SJSA1 (cell line): ENCODE measurements around the gene TFCP2L1. TPM values are rescaled to one million over a fixed set of nuclear protein-coding genes. Genes with fewer than 3 reads are reported as not detected.

ENCODE experiments used
- DNase-seq, 2 experiments: peaks; one replicate each; pipeline ENCODE4 v3.0.0-alpha.2; 2015 to 2020; ENCODE audit warnings: low spot score in 2 of 2, low read depth in 1 of 2
- H3K27ac ChIP-seq: fragments of 250-450 bp; sonication (Bioruptor Pico); 2 replicates; pipeline ENCODE4 v1.5.1; 2020; ENCODE audit warnings: mild to moderate bottlenecking, moderate library complexity
- H3K27me3 ChIP-seq: fragments of 250-450 bp; sonication (Bioruptor Pico); replicated peaks from 2 replicates; pipeline ENCODE4 v1.5.1; 2020; ENCODE audit warnings: mild to moderate bottlenecking, moderate library complexity
- H3K36me3 ChIP-seq: fragments of 250-450 bp; sonication (Bioruptor Pico); 2 replicates; pipeline ENCODE4 v1.5.1; 2020; ENCODE audit warnings: mild to moderate bottlenecking
- H3K4me1 ChIP-seq: fragments of 250-450 bp; sonication (Bioruptor Pico); replicated peaks from 2 replicates; pipeline ENCODE4 v1.6.1; 2021; ENCODE audit warnings: mild to moderate bottlenecking
- H3K4me3 ChIP-seq: fragments of 250-450 bp; sonication (Bioruptor Pico); 2 replicates; pipeline ENCODE4 v1.5.1; 2020; ENCODE audit warnings: mild to moderate bottlenecking
- H3K9me3 ChIP-seq: fragments of 250-450 bp; sonication (Bioruptor Pico); replicated peaks from 2 replicates; pipeline ENCODE4 v1.5.1; 2020; ENCODE audit warnings: mild to moderate bottlenecking
- total RNA-seq: library from RNA; depleted of rRNA; stranded (reverse); fragments of >200 nt; shearing (Covaris generic); gene quantifications from 2 replicates; pipeline ENCODE4 v1.2.3, GENCODE V29; 2014

The TFCP2L1 gene
- total RNA-seq, 1 experiment from 2014 or later, result not detected

DNA sequence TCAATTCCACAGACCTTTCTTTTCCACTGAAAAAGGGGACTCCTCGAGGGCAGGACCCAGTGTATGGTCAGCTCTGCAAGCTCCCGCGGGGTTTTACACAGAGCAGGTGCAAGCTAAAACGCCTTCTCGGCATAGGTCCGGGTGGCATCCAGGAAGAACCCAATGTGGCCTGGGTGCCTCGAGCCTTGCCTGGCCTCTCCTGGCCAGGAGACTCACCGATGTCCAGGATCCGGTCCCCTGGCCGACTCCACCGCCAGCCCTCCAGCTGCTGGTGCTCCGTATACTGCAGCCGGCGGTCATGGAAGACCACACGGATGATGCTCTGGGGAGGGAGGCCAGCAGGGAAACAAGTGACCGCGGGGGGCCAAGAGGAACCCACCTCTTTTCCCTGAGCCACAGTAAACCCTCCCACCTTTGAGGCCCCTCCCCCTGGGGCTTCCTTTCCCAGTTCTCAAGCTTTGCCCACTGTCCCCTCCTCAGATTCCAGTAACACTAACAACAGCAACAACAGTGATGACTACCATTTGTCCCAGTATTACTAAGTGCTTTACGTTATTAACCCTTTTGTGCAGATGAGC is 36.1 kb downstream of the TFCP2L1 start:
- no peaks in the 10 kb centered on the region for H3K36me3 ChIP-seq
- no peaks in the 10 kb centered on the region for H3K4me1 ChIP-seq
- no peaks in the 10 kb centered on the region for H3K27me3 ChIP-seq
- DNase-seq, result no peak
- H3K9me3 ChIP-seq, result no peaks in the 10 kb centered on the region
- no peak overlapping the region for H3K4me3 ChIP-seq
- H3K27ac ChIP-seq, result no peak overlapping the region

GRCh38 chr2:121247971-121248370 is 37.0 kb downstream of the TFCP2L1 start:
- no peak for DNase-seq
- H3K27me3 ChIP-seq, result no peaks in the 10 kb centered on the region

GRCh38 chr2:121247534-121247933 is 37.5 kb downstream of the TFCP2L1 start:
- Histone ChIP-seq H3K27me3 (no peaks in the 10 kb centered on the region), H3K4me1 (no peaks in the 10 kb centered on the region), H3K9me3 (no peaks in the 10 kb centered on the region)

More at GRCh38 chr2:121247971-121248370, 37.0 kb downstream of the TFCP2L1 start:
- no peaks in the 10 kb centered on the region for H3K9me3 ChIP-seq
- no peaks in the 10 kb centered on the region for H3K36me3 ChIP-seq
- no peak overlapping the region for H3K4me3 ChIP-seq
- no peak overlapping the region for H3K27ac ChIP-seq
- no peaks in the 10 kb centered on the region for H3K4me1 ChIP-seq

GRCh38 chr2:121246704-121247255 is 38.2 kb downstream of the TFCP2L1 start:
- no peaks in the 10 kb centered on the region for H3K27me3 ChIP-seq
- DNase-seq, result no peak
- H3K9me3 ChIP-seq, result no peaks in the 10 kb centered on the region
- no peaks in the 10 kb centered on the region for H3K4me1 ChIP-seq
- no peaks in the 10 kb centered on the region for H3K36me3 ChIP-seq
- H3K27ac ChIP-seq, result no peak overlapping the region
- H3K4me3 ChIP-seq, result no peak overlapping the region

More at GRCh38 chr2:121247534-121247933, 37.5 kb downstream of the TFCP2L1 start:
- Histone ChIP-seq H3K36me3 (no peaks in the 10 kb centered on the region), H3K4me3 (no peak overlapping the region), H3K27ac (no peak overlapping the region)
- DNase-seq, result no peak

DNA sequence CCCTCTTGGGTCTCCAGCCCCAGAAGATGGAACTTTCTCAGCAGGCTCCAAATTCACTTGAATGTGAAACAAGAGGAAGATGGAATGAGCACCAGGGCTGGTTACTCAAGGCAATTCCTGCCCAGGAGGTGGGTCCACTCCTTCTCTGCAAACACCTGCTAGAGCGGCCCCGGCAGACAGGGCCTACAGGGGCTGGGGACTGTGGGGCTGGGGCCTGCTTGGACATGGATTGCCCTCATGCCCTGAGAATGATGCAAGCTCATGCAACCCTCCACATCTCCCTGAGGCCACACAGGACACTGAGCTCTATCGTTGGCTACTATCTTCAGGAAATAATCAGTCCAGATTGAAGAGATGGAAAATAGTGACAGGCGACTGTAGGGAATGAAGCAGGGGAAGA is 39.1 kb downstream of the TFCP2L1 start:
- no peaks in the 10 kb centered on the region for H3K4me1 ChIP-seq
- no peak overlapping the region for H3K4me3 ChIP-seq
- H3K27ac ChIP-seq, result no peak overlapping the region
- no peak for DNase-seq
- H3K9me3 ChIP-seq, result no peaks in the 10 kb centered on the region
- no peaks in the 10 kb centered on the region for H3K36me3 ChIP-seq
- no peaks in the 10 kb centered on the region for H3K27me3 ChIP-seq

- Histone ChIP-seq H3K4me1 (no peaks in the 10 kb centered on the region), H3K27ac (no peak overlapping the region), H3K36me3 (no peaks in the 10 kb centered on the region), H3K4me3 (no peak overlapping the region), H3K9me3 (no peaks in the 10 kb centered on the region), H3K27me3 (no peaks in the 10 kb centered on the region)
- no peak for DNase-seq
Measured at GRCh38 chr2:121245120-121245820, 39.7 kb downstream of the TFCP2L1 start.

DNA sequence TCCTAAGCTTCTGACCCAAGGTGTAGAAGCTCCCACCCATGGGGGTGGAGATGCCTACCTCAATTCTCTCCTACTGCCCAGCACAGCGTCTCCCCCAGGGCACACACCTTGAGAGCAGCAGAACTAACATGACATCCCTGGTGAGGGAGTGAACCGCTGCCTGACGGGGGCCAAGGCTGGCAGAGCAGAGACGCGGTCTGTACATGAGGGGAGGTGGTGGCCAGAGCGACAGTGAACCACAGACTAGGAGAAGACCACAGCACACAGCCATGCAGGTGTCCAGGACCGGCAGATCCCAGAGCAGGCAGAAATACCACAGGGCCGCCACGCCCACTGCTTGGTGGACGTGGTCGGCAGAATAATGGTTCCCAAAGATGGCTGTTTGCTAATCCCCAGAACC is 40.4 kb downstream of the TFCP2L1 start:
- H3K27me3 ChIP-seq, result no peaks in the 10 kb centered on the region
- no peak overlapping the region for H3K4me3 ChIP-seq
- no peak for DNase-seq
- no peaks in the 10 kb centered on the region for H3K4me1 ChIP-seq
- no peak overlapping the region for H3K27ac ChIP-seq
- no peaks in the 10 kb centered on the region for H3K9me3 ChIP-seq
- no peaks in the 10 kb centered on the region for H3K36me3 ChIP-seq

- no peaks in the 10 kb centered on the region for H3K36me3 ChIP-seq
- H3K27ac ChIP-seq, result no peak overlapping the region
- no peaks in the 10 kb centered on the region for H3K9me3 ChIP-seq
- no peaks in the 10 kb centered on the region for H3K27me3 ChIP-seq
- no peak for DNase-seq
- no peak overlapping the region for H3K4me3 ChIP-seq
- H3K4me1 ChIP-seq, result no peaks in the 10 kb centered on the region
Measured at GRCh38 chr2:121243821-121244460, 41.1 kb downstream of the TFCP2L1 start.

GRCh38 chr2:121242976-121243375 is 42.0 kb downstream of the TFCP2L1 start:
- Histone ChIP-seq H3K9me3 (no peaks in the 10 kb centered on the region), H3K36me3 (no peaks in the 10 kb centered on the region), H3K27ac (no peak overlapping the region), H3K4me3 (no peak overlapping the region), H3K4me1 (no peaks in the 10 kb centered on the region), H3K27me3 (no peaks in the 10 kb centered on the region)
- DNase-seq, result no peak

DNA sequence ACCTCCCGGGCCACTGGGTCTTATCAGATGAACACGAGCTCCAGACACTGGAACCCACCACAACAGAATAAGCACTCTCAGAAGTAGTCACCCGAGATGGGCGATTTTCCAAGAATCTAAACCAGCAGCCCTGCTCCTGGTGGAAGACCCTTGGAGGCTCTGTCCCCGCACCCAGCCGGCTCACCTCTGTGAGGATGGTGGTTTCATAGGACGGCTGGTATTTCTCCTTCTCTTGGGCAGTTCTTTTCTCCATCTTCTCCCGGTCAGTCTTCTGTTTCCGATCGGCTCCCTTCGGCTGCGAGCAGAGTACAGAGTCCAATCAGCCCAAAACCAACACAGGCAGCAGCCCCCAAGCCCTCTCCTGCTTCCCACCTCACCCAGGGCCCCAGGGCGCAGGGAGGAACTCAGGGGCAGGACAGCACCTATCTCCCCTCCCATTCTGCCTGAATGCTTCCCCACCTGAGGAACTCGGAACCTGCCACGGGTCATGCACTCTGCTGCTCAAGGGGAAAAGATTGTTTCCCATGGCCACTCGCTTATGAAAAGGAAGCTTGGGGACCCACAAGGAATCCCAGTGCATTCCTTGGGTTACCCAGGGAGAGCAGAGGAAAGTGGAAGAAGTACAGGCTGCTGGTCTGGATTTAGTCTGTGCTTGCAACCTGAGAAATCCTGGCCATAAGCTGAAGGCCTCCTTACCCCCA is 42.7 kb downstream of the TFCP2L1 start:
- H3K4me1 ChIP-seq, result no peaks in the 10 kb centered on the region
- H3K9me3 ChIP-seq, result no peaks in the 10 kb centered on the region
- no peaks in the 10 kb centered on the region for H3K27me3 ChIP-seq
- no peak overlapping the region for H3K27ac ChIP-seq
- H3K4me3 ChIP-seq, result no peak overlapping the region
- no peak for DNase-seq
- H3K36me3 ChIP-seq, result no peaks in the 10 kb centered on the region

DNA sequence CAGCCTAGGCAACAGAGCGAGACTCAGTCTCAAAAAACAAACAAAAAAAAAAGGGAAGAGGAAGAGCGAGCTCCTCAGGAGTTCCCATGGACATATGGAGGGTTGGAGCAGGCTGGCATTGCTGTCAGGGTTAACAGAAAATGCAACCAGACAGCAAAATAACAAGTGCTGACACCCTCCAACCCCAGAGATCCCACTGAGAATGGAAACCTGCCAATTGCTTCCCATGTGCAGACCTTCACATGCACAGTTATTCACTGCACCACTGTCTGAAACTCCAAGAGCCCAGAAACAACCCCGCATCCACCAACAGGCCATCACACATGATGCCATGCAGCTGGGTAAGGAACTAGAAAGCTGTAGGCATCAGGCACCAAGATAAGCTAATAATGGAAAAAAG is 43.5 kb downstream of the TFCP2L1 start:
- DNase-seq, result no peak
- Histone ChIP-seq H3K27ac (no peak overlapping the region), H3K4me1 (no peaks in the 10 kb centered on the region), H3K4me3 (no peak overlapping the region), H3K36me3 (no peaks in the 10 kb centered on the region), H3K27me3 (no peaks in the 10 kb centered on the region), H3K9me3 (no peaks in the 10 kb centered on the region)

DNA sequence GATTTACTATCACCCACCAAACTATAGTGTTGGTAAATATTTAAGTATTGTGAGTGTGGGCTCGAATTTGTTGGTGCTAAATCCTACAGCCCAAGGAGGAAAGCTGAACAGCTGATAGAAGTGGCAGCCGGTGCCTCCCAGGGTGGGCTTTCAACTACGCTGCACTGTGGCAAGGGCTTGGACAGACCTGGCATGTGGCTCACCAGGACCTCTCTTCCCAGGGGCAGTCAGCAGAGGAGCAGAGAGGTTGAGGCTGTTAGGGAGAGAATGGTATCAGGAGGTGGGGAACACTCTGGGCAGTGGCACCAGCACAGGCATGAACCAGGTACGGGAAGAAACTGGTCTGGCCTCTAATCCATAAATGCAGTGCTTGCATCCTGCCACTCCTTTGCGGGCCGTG is 44.6 kb downstream of the TFCP2L1 start:
- no peak for DNase-seq
- no peaks in the 10 kb centered on the region for H3K9me3 ChIP-seq
- H3K27me3 ChIP-seq, result no peaks in the 10 kb centered on the region

GRCh38 chr2:121239969-121240368 is 45.0 kb downstream of the TFCP2L1 start:
- Histone ChIP-seq H3K4me1 (no peaks in the 10 kb centered on the region), H3K4me3 (no peak overlapping the region), H3K27ac (no peak overlapping the region), H3K9me3 (no peaks in the 10 kb centered on the region), H3K36me3 (no peaks in the 10 kb centered on the region), H3K27me3 (no peaks in the 10 kb centered on the region)
- DNase-seq, result no peak

More for the DNA sequence above, 44.6 kb downstream of the TFCP2L1 start:
- H3K4me1 ChIP-seq, result no peaks in the 10 kb centered on the region
- no peaks in the 10 kb centered on the region for H3K36me3 ChIP-seq
- H3K27ac ChIP-seq, result no peak overlapping the region
- H3K4me3 ChIP-seq, result no peak overlapping the region

DNA sequence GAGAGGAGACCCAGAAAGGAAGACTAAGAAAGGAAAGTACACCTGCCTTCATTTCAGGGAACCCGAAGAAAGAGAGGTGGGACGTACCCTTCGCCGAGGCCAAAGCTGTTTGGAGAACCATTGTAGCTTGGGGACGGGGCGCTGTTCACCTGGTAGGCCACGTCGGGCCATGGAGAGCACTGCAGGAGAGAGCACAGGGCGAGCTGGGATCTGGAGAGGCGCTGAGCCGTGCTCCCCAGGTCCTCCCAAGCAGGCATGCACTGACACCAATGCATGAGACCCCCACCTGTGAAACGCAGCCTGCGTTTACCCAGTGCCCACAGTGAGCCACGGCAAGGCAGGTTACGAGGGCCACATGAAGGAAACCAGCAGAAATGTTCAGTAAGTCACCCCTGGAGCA is 45.5 kb downstream of the TFCP2L1 start:
- Histone ChIP-seq H3K27ac (no peak overlapping the region), H3K9me3 (no peaks in the 10 kb centered on the region), H3K4me1 (no peaks in the 10 kb centered on the region), H3K4me3 (no peak overlapping the region), H3K36me3 (no peaks in the 10 kb centered on the region), H3K27me3 (no peaks in the 10 kb centered on the region)
- no peak for DNase-seq
